ENCODE data around the gene OR13G1. TPM values are rescaled to one million over a fixed set of nuclear protein-coding genes. Genes with fewer than 3 reads are reported as not detected.

OR13G1 gene, protein sequence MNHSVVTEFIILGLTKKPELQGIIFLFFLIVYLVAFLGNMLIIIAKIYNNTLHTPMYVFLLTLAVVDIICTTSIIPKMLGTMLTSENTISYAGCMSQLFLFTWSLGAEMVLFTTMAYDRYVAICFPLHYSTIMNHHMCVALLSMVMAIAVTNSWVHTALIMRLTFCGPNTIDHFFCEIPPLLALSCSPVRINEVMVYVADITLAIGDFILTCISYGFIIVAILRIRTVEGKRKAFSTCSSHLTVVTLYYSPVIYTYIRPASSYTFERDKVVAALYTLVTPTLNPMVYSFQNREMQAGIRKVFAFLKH
- not detected for total RNA-seq

DNA sequence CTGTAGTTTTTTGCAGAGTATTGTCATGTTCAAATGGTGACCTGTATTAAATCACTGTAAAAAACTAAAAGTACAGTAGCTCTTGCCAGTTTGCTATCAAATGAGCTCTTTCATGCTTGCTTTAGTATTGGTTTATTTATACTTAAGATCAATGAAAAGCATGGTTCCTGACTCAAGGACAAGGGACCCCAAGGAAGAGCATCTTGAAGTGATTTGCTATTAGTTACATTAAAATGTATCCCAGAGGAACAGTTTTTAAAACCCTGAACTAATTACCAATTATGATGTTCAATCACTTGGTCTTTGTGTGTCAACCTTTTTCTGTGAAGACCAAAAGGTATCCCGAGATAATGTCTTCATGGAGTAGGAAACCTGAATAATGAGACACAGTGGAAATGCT is at the start of gene OR13G1:
OR13G1 (minus strand) TSS at position 101 of the 400 bp plus-strand sequence. CDS start 6,698 bp downstream, outside the sequence.

GRCh38 chr1:247716546-247716945 is 37.0 kb upstream of the OR13G1 start, which contains the start of gene OR6F1:
Gene OR6F1 (minus strand): TSS chr1:247716646. CDS start chr1:247712755, 3,891 bp downstream.

Other genes with a start within 250 kb of the OR13G1 start
- not detected for gene OR2B11, start 221.6 kb downstream of the OR13G1 start, total RNA-seq
- not detected for gene OR2C3, start 143.3 kb downstream of the OR13G1 start, total RNA-seq
- not detected for gene GCSAML, start 130.6 kb downstream of the OR13G1 start, total RNA-seq
- not detected for gene OR2G2, start 91.4 kb downstream of the OR13G1 start, total RNA-seq
- not detected for gene OR2G3, start 74.2 kb downstream of the OR13G1 start, total RNA-seq
- gene OR6F1, start 36.9 kb upstream of the OR13G1 start, total RNA-seq, result not detected
- gene OR14K1, start 58.9 kb upstream of the OR13G1 start, total RNA-seq, result not detected
- gene OR14A2, start 68.4 kb upstream of the OR13G1 start, total RNA-seq, result not detected
- gene OR1C1, start 80.8 kb upstream of the OR13G1 start, total RNA-seq, result not detected
- not detected for gene OR14A16, start 144.4 kb upstream of the OR13G1 start, total RNA-seq
- gene OR11L1, start 162.2 kb upstream of the OR13G1 start, total RNA-seq, result not detected
- gene TRIM58, start 177.4 kb upstream of the OR13G1 start, total RNA-seq, result under 1 TPM; 0.30 to 0.53 TPM
- not detected for gene OR2W3, start 215.8 kb upstream of the OR13G1 start, total RNA-seq
- not detected for gene OR2T8, start 240.5 kb upstream of the OR13G1 start, total RNA-seq
- gene OR2AJ1, start 245.2 kb upstream of the OR13G1 start, total RNA-seq, result not detected

Measured in activated naive CD4-positive, alpha-beta T cell treated with anti-CD3 and anti-CD28 coated beads, Interleukin-2, amount 10 ng/mL, durations not matched to agents 5 hours and 36 hours (primary cell).